NT2/D1 (cell line): ENCODE data around the gene MYBPHL.

Experiments
- DNase-seq: peaks from one replicate; pipeline ENCODE4 v3.0.0-alpha.2; 2011; ENCODE audit warnings: low read depth, low spot score
- H3K27me3 ChIP-seq: 2 replicates; pipeline ENCODE4 v1.6.0; 2011; ENCODE audit warnings: mild to moderate bottlenecking; ENCODE audit not compliant: insufficient read length, insufficient read depth
- H3K36me3 ChIP-seq: 2 replicates; pipeline ENCODE4 v1.6.1; 2011; ENCODE audit warnings: mild to moderate bottlenecking, low read length, mixed read lengths; ENCODE audit not compliant: insufficient read depth, insufficient read length
- H3K4me1 ChIP-seq: 2 replicates; pipeline ENCODE4 v1.5.1; 2011; ENCODE audit not compliant: insufficient read depth, insufficient read length
- H3K4me3 ChIP-seq: 2 replicates; pipeline ENCODE4 v1.5.1; 2011; ENCODE audit warnings: low read depth; ENCODE audit not compliant: insufficient read length
- H3K9ac ChIP-seq: 2 replicates; pipeline ENCODE4 v1.6.0; 2011; ENCODE audit warnings: low read depth; ENCODE audit not compliant: insufficient read length
- H3K9me3 ChIP-seq: 2 replicates; pipeline ENCODE4 v1.5.1; 2011; ENCODE audit warnings: mild to moderate bottlenecking, low read length; ENCODE audit not compliant: insufficient read depth
- SUZ12 ChIP-seq: IDR thresholded peaks from 2 replicates; pipeline ENCODE4 v1.6.1; 2011; ENCODE audit not compliant: insufficient read length, insufficient read depth; ENCODE audit errors: extremely low read depth
- YY1 ChIP-seq: IDR thresholded peaks from 2 replicates; pipeline ENCODE4 v1.6.1; 2011; ENCODE audit not compliant: insufficient read length, insufficient read depth
- ZNF274 ChIP-seq: IDR thresholded peaks from 2 replicates; pipeline ENCODE4 v1.6.1; 2011; ENCODE audit warnings: mild to moderate bottlenecking, low read depth, low read length

The MYBPHL gene

DNA sequence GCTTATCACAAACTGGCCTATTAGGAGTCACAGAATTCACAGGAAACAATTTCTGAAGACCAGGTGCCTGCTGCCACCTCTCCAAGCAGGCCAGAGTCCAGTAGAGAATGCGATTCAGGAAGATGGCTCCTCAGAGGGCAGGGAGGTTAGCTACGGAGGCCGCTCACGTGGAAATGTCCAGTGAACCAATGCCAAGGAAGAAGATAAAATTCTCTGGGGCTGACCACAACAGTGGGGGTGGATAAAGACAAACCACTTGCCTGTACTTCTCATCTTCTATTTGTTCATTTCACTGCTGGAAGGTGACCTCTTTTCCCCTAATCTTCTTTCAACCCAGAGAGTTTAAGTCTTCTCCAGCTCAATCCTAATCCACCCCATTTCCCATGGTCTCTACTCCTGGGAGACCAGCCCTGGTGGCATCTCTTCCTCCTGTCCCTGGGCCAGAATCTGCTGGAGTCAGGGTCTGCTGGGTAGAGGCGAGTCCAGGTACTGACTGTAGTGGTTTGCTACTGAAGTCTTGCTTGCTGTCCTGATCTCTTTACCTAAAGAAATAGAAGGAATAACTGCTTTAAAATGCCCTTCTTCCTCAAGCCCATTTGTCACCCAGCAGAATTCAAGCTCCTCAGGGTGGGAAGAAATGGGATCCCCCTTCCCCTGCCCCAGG is 27.1 kb downstream of the MYBPHL start:
- H3K4me3 ChIP-seq, result no peak overlapping the region
- no peak overlapping the region for H3K9ac ChIP-seq
- TF ChIP-seq YY1, result no peak

DNA sequence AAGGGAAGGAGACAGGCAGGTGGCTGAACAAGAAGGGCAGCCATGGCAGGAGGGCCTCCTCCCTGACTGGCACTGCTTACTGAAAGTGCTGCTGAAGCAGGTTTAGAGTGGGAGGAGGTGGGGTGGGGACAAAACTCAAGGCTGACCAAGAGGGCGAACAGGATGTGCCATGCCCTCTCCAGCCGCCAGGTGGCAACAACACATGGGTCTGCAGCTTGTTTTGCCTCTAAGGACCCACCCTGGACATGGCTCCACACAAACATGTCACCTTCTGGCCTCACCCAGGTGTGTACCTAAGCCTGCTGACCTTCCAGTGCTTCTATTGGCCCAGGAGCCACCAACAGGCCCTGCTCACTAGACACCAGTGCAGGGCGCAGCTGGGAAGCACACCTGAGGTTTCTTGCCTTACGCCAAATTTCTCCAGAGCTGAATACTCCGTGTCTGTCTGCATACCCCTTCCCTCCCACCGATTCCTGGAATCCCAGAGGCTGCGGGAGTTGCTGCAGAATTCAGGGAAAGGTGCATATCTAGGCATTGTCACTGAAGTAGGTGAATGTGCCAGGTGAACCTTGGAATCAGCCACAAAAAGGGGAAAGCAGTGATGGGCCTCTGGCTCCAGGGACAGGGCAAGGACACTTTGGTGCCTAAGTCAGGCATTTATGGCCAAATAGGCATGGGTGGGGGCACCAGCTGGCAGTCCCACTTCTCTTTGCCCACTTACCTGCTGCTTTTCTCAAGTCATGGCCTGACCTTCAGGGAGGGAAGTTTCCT is 29.2 kb downstream of the MYBPHL start:
- TF ChIP-seq SUZ12 (no peak), ZNF274 (no peak), YY1 (no peak)

More for the DNA sequence above, 27.1 kb downstream of the MYBPHL start:
- DNase-seq, result no peak
- no peaks in the 10 kb centered on the region for H3K9me3 ChIP-seq
- H3K27me3 ChIP-seq, result no peaks in the 10 kb centered on the region
- peaks cover 19% of the 10 kb centered on the region for H3K4me1 ChIP-seq
- H3K36me3 ChIP-seq, result peaks cover 44% of the 10 kb centered on the region

DNA sequence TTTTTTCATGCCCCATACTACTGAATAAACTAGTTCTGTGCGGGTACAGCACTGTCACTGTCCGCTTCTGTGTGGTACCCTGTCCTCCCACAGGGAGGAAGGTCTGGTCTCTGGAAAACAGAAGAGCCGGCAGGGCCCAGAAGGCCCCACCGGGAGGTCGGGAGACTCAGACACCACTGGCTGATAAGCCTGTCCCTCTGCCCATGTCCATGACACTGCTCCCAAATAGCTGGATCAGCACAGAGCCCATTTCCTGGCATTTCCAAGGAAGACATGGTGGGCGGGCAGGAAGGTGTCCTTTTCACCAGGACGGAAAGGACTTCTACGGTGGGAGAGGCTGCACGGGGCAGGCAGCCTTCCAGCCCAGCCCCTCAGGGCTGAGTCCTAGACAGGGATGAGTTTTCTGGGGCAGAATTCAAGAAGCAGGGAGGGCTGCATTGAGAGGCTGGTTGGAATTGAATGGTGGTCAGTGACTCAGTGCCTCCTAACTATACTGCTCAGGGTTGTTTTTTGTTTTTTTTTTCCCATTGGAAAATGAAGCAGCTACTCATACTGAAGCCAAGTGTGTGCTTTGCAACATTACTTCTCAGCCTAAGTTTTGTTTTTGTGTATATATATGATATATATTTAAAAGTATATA is 31.0 kb downstream of the MYBPHL start:
- Histone ChIP-seq H3K9me3 (no peaks in the 10 kb centered on the region), H3K9ac (peak overlapping the region; percentile 61), H3K36me3 (peaks cover 62% of the 10 kb centered on the region), H3K4me1 (peaks cover 24% of the 10 kb centered on the region), H3K4me3 (no peak overlapping the region), H3K27me3 (no peaks in the 10 kb centered on the region)
- TF ChIP-seq YY1, result no peak
- TF ChIP-seq ZNF274, result no peak
- TF ChIP-seq SUZ12, result no peak
- no peak for DNase-seq

More for the DNA sequence above, 29.2 kb downstream of the MYBPHL start:
- DNase-seq, result peak; percentile 57
- Histone ChIP-seq H3K27me3 (no peaks in the 10 kb centered on the region), H3K4me1 (peaks cover 31% of the 10 kb centered on the region), H3K4me3 (no peak overlapping the region), H3K9ac (no peak overlapping the region), H3K36me3 (peaks cover 54% of the 10 kb centered on the region), H3K9me3 (no peaks in the 10 kb centered on the region)

DNA sequence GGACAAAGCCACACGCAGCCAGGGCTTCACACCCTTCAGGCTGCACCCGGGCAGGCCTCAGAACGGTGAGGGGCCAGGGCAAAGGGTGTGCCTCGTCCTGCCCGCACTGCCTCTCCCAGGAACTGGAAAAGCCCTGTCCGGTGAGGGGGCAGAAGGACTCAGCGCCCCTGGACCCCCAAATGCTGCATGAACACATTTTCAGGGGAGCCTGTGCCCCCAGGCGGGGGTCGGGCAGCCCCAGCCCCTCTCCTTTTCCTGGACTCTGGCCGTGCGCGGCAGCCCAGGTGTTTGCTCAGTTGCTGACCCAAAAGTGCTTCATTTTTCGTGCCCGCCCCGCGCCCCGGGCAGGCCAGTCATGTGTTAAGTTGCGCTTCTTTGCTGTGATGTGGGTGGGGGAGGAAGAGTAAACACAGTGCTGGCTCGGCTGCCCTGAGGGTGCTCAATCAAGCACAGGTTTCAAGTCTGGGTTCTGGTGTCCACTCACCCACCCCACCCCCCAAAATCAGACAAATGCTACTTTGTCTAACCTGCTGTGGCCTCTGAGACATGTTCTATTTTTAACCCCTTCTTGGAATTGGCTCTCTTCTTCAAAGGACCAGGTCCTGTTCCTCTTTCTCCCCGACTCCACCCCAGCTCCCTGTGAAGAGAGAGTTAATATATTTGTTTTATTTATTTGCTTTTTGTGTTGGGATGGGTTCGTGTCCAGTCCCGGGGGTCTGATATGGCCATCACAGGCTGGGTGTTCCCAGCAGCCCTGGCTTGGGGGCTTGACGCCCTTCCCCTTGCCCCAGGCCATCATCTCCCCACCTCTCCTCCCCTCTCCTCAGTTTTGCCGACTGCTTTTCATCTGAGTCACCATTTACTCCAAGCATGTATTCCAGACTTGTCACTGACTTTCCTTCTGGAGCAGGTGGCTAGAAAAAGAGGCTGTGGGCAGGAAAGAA is 32.0 kb downstream of the MYBPHL start:
- DNase-seq, result no peak
- peaks cover 24% of the 10 kb centered on the region for H3K4me1 ChIP-seq
- no peak for TF ChIP-seq YY1
- TF ChIP-seq SUZ12, result no peak
- no peak for TF ChIP-seq ZNF274
- H3K4me3 ChIP-seq, result peak overlapping the region; percentile 5
- H3K36me3 ChIP-seq, result peaks cover 62% of the 10 kb centered on the region
- no peaks in the 10 kb centered on the region for H3K9me3 ChIP-seq
- no peaks in the 10 kb centered on the region for H3K27me3 ChIP-seq
- H3K9ac ChIP-seq, result peak overlapping the region; percentile 62

DNA sequence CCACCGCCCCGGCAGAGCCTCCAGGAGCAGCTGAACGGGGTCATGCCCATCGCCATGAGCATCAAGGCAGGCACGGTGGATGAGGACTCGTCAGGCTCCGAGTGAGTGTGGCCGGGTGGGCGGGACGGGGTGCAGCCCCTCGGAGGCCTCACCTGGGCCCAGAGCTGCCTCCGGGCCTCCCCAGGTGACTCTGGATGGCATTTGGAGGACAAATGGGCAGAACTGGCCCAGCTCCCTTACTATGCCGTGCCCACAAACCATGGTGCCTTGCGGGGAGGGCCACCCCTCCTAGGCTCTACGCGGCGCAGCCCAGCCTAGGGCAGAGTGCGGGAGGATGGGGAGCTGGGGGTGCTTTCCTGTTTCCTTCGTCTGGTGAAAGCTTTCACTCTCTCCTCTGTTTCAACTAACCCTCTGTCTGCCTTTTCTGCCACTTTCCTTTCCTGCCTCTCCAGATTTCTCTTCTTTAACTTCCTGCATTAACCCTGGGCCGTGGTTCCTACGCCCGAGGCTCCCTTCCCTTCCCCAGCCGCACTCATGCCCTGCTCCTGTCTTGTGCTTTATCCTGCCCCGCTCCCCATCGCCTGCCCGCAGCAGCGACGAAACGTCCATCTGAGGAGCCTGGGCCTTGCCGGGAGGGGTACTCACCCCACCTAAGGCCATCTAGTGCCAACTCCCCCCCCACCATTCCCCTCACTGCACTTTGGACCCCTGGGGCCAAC is 33.1 kb downstream of the MYBPHL start:
- H3K27me3 ChIP-seq, result no peaks in the 10 kb centered on the region
- TF ChIP-seq ZNF274, result no peak
- TF ChIP-seq YY1, result no peak
- TF ChIP-seq SUZ12, result no peak
- no peaks in the 10 kb centered on the region for H3K9me3 ChIP-seq
- H3K36me3 ChIP-seq, result peaks cover 65% of the 10 kb centered on the region
- H3K4me1 ChIP-seq, result peaks cover 24% of the 10 kb centered on the region
- no peak for DNase-seq
- peak overlapping the region; percentile 62 for H3K9ac ChIP-seq
- no peak overlapping the region for H3K4me3 ChIP-seq

DNA sequence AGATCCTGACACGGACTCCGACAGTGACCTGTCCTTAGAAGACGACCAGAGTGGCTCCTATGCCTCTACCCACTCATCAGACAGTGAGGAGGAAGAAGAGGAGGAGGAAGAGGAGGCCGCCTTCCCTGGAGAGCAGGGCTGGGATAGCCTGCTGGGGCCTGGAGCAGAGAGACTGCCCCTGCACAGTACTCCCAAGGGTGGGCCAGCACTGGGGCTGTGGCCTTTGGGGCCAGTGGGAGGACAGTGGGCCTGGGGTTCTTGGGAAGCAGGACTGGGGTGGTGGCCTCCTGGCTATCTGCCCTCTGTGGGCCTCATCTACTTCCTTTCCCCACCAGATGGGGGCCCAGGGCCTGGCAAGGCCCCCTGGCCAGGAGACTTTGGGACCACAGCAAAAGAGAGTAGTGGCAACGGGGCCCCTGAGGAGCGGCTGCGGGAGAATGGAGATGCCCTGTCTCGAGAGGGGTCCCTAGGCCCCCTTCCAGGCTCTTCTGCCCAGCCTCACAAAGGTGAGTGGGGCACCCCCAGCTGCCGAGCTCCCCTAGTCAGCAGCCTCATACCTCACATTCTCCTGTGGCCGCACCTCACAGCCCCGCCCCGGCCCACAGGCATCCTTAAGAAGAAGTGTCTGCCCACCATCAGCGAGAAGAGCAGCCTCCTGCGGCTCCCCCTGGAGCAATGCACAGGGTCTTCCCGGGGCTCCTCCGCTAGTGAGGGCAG is 33.8 kb downstream of the MYBPHL start:
- no peak for TF ChIP-seq ZNF274
- TF ChIP-seq SUZ12, result no peak
- TF ChIP-seq YY1, result no peak
- no peaks in the 10 kb centered on the region; the same call in 1 of the 2 replicates for H3K9me3 ChIP-seq
- DNase-seq, result no peak
- H3K36me3 ChIP-seq, result peaks cover 65% of the 10 kb centered on the region
- peaks cover 24% of the 10 kb centered on the region for H3K4me1 ChIP-seq
- H3K9ac ChIP-seq, result peak overlapping the region; percentile 9
- no peak overlapping the region for H3K4me3 ChIP-seq
- no peaks in the 10 kb centered on the region for H3K27me3 ChIP-seq
